HUES64 (cell line): ENCODE measurements around the gene USP8.

Experiments
- H3K27ac ChIP-seq: 2 replicates; pipeline ENCODE4 v1.7.0; 2013; ENCODE audit warnings: low read depth, low read length, inconsistent platforms
- H3K27me3 ChIP-seq: 2 replicates; pipeline ENCODE4 v1.6.1; 2013; ENCODE audit warnings: mild to moderate bottlenecking, low read length; ENCODE audit not compliant: insufficient read depth
- H3K36me3 ChIP-seq: 2 replicates; pipeline ENCODE4 v1.6.1; 2013; ENCODE audit warnings: mild to moderate bottlenecking, low read length; ENCODE audit not compliant: insufficient read depth
- H3K4me1 ChIP-seq: 2 replicates; pipeline ENCODE4 v1.6.1; 2013; ENCODE audit warnings: mild to moderate bottlenecking, low read length, moderate library complexity; ENCODE audit not compliant: insufficient read depth
- H3K4me3 ChIP-seq: 2 replicates; pipeline ENCODE4 v1.5.1; 2013; ENCODE audit warnings: mild to moderate bottlenecking, low read length, moderate library complexity
- H3K9ac ChIP-seq: 2 replicates; pipeline ENCODE4 v1.6.1; 2013; ENCODE audit warnings: mild to moderate bottlenecking, low read depth, low read length
- H3K9me3 ChIP-seq: 2 replicates; pipeline ENCODE4 v1.6.1; 2013; ENCODE audit warnings: low read depth, low read length; ENCODE audit not compliant: insufficient read depth
- WGBS: fragments of 150-250, 120-280 bp; methylation state at CpG from one replicate; pipeline ENCODE4 v1.1.7; 2013; ENCODE audit warnings: missing lambda C conversion rate; 5-methylcytosine and 5-hydroxymethylcytosine counted together

The USP8 gene

GRCh38 chr15:50544368-50544767, 120.2 kb downstream of the USP8 start:
- 46% methylated on average over 4 of the region's 5 CpGs for WGBS
- no peak overlapping the region for H3K4me3 ChIP-seq
- H3K27ac ChIP-seq = no peak overlapping the region
- H3K4me1 ChIP-seq = no peaks in the 10 kb centered on the region
- H3K9me3 ChIP-seq = no peaks in the 10 kb centered on the region
- no peaks in the 10 kb centered on the region for H3K36me3 ChIP-seq
- H3K27me3 ChIP-seq = no peaks in the 10 kb centered on the region
- H3K9ac ChIP-seq = no peak overlapping the region

GRCh38 chr15:50546566-50546965, 122.4 kb downstream of the USP8 start, which contains the start of gene USP50:
Gene USP50, minus strand, starts transcription at chr15:50546666. Its CDS starts 141 bp downstream, at chr15:50546525.
- Histone ChIP-seq H3K27ac (no peak within 1 kb of the TSS), H3K36me3 (no peaks in the 10 kb centered on the region), H3K27me3 (no peaks in the 10 kb centered on the region), H3K4me3 (no peak within 1 kb of the TSS), H3K9ac (no peak within 1 kb of the TSS), H3K9me3 (no peaks in the 10 kb centered on the region), H3K4me1 (no peaks in the 10 kb centered on the region)
- 95% methylated on average over 5 of the region's 5 CpGs for WGBS

- Histone ChIP-seq H3K36me3 (no peaks in the 10 kb centered on the region), H3K9ac (no peak overlapping the region), H3K27me3 (no peaks in the 10 kb centered on the region), H3K27ac (no peak overlapping the region), H3K9me3 (no peaks in the 10 kb centered on the region), H3K4me3 (no peak overlapping the region), H3K4me1 (no peaks in the 10 kb centered on the region)
- 89% methylated on average over 7 of the region's 7 CpGs for WGBS
Measured at GRCh38 chr15:50549326-50549725, 125.1 kb downstream of the USP8 start.

GRCh38 chr15:50552238-50552637, 128.0 kb downstream of the USP8 start:
- H3K36me3 ChIP-seq = no peaks in the 10 kb centered on the region
- H3K4me1 ChIP-seq = no peaks in the 10 kb centered on the region
- no peak overlapping the region for H3K9ac ChIP-seq
- H3K27ac ChIP-seq = no peak overlapping the region
- no peak overlapping the region for H3K4me3 ChIP-seq
- 96% methylated on average over 4 of the region's 4 CpGs for WGBS
- no peaks in the 10 kb centered on the region for H3K9me3 ChIP-seq
- H3K27me3 ChIP-seq = no peaks in the 10 kb centered on the region

GRCh38 chr15:50556642-50557371, 132.6 kb downstream of the USP8 start:
- peaks cover 18% of the 10 kb centered on the region for H3K36me3 ChIP-seq
- 100% methylated on average over 1 of the region's 2 CpGs for WGBS
- no peaks in the 10 kb centered on the region for H3K9me3 ChIP-seq
- H3K27me3 ChIP-seq = no peaks in the 10 kb centered on the region
- no peak overlapping the region for H3K9ac ChIP-seq
- no peak overlapping the region for H3K27ac ChIP-seq
- no peak overlapping the region for H3K4me3 ChIP-seq
- no peaks in the 10 kb centered on the region for H3K4me1 ChIP-seq

- H3K9me3 ChIP-seq = no peaks in the 10 kb centered on the region
- H3K27me3 ChIP-seq = no peaks in the 10 kb centered on the region
- H3K36me3 ChIP-seq = peaks cover 26% of the 10 kb centered on the region
- H3K4me3 ChIP-seq = no peak overlapping the region
- H3K4me1 ChIP-seq = no peaks in the 10 kb centered on the region
- no peak overlapping the region for H3K9ac ChIP-seq
- WGBS = 97% methylated on average over 2 of the region's 2 CpGs
- no peak overlapping the region for H3K27ac ChIP-seq
Measured at GRCh38 chr15:50558012-50558411, 133.8 kb downstream of the USP8 start.

- no peaks in the 10 kb centered on the region for H3K4me1 ChIP-seq
- peaks cover 59% of the 10 kb centered on the region for H3K36me3 ChIP-seq
- no peak overlapping the region for H3K4me3 ChIP-seq
- H3K9ac ChIP-seq = no peak overlapping the region
- no peaks in the 10 kb centered on the region for H3K27me3 ChIP-seq
- H3K9me3 ChIP-seq = no peaks in the 10 kb centered on the region
- H3K27ac ChIP-seq = no peak overlapping the region
- 96% methylated on average over 4 of the region's 4 CpGs for WGBS
Measured at GRCh38 chr15:50562735-50563640, 138.8 kb downstream of the USP8 start.

GRCh38 chr15:50563756-50564155, 139.6 kb downstream of the USP8 start:
- 97% methylated on average over 4 of the region's 4 CpGs for WGBS

More at GRCh38 chr15:50563756-50564155, 139.6 kb downstream of the USP8 start:
- H3K4me3 ChIP-seq = no peak overlapping the region
- no peaks in the 10 kb centered on the region for H3K4me1 ChIP-seq
- H3K27me3 ChIP-seq = no peaks in the 10 kb centered on the region
- no peak overlapping the region for H3K27ac ChIP-seq
- H3K9me3 ChIP-seq = no peaks in the 10 kb centered on the region
- no peak overlapping the region for H3K9ac ChIP-seq
- peaks cover 66% of the 10 kb centered on the region for H3K36me3 ChIP-seq
